HepG2 (cell line): ENCODE data around the gene TSPAN31. TPM values are rescaled to one million over a fixed set of nuclear protein-coding genes. Genes with fewer than 3 reads are reported as not detected.

Experiments used
- CBX1 ChIP-seq: IDR thresholded peaks from one replicate; pipeline ENCODE4 v1.6.1; 2016; ENCODE audit warnings: antibody characterized with exemption, low read depth
- HMG20A ChIP-seq: IDR thresholded peaks from 2 replicates; pipeline ENCODE4 v1.6.1; 2016; ENCODE audit warnings: borderline replicate concordance
- HOXA3 ChIP-seq: sonication (generic); formaldehyde crosslinking; IDR thresholded peaks from 2 replicates; pipeline ENCODE4 v1.5.0; 2020; ENCODE audit warnings: missing genetic modification reagents
- MAZ ChIP-seq, 2 experiments: sonication (generic) in 1 of 2; formaldehyde crosslinking in 1 of 2; IDR thresholded peaks; 2 replicates each; pipeline versions ENCODE4 v1.5.0 to v1.6.1; 2012 to 2020; ENCODE audit warnings: low read depth in 2 of 2, mild to moderate bottlenecking in 2 of 2, borderline replicate concordance in 1 of 2, improper control_type of control experiment in 1 of 2, low read length in 1 of 2, missing genetic modification reagents in 1 of 2, moderate library complexity in 1 of 2
- MIER3 ChIP-seq: IDR thresholded peaks from 2 replicates; pipeline ENCODE4 v1.6.1; 2016; ENCODE audit warnings: missing compliant biosample characterization, borderline replicate concordance
- NAIF1 ChIP-seq: sonication (generic); formaldehyde crosslinking; IDR thresholded peaks from 2 replicates; pipeline ENCODE4 v1.5.0; 2020; ENCODE audit warnings: mild to moderate bottlenecking, missing genetic modification reagents, borderline replicate concordance
- NFIC ChIP-seq: IDR thresholded peaks from 2 replicates; pipeline ENCODE4 v1.6.1; 2012; ENCODE audit warnings: mild to moderate bottlenecking, low read length, inconsistent platforms
- NR1H2 ChIP-seq: sonication (generic); formaldehyde crosslinking; IDR thresholded peaks from 2 replicates; pipeline ENCODE4 v1.8.1; 2022; ENCODE audit warnings: low read depth, missing genetic modification reagents, borderline replicate concordance
- RARA ChIP-seq: IDR thresholded peaks from 2 replicates; pipeline ENCODE4 v1.6.1; 2016; ENCODE audit warnings: missing genetic modification reagents, missing compliant biosample characterization
- REST ChIP-seq, 2 experiments: IDR thresholded peaks; 2 replicates each; pipeline ENCODE4 v1.6.1; 2011 to 2012; ENCODE audit warnings: low read length in 2 of 2, borderline replicate concordance in 1 of 2, low read depth in 1 of 2, mild to moderate bottlenecking in 1 of 2, moderate library complexity in 1 of 2
- SKI ChIP-seq: fragments of 450-650 bp; IDR thresholded peaks from one replicate; pipeline ENCODE4 v1.6.1; 2018; ENCODE audit warnings: mild to moderate bottlenecking; ENCODE audit not compliant: partially characterized antibody
- ZBED4 ChIP-seq: sonication (generic); formaldehyde crosslinking; IDR thresholded peaks from 2 replicates; pipeline ENCODE4 v1.4.0; 2020; ENCODE audit warnings: missing genetic modification reagents, borderline replicate concordance
- ZBTB7B ChIP-seq: sonication (generic); formaldehyde crosslinking; IDR thresholded peaks from 2 replicates; pipeline ENCODE4 v1.4.0; 2020; ENCODE audit warnings: missing genetic modification reagents
- ZC3H4 ChIP-seq: sonication (generic); formaldehyde crosslinking; IDR thresholded peaks from 2 replicates; pipeline ENCODE4 v1.4.0; 2020; ENCODE audit warnings: missing genetic modification reagents, borderline replicate concordance
- ZNF460 ChIP-seq: sonication (generic); formaldehyde crosslinking; IDR thresholded peaks from 2 replicates; pipeline ENCODE4 v1.5.1; 2020; ENCODE audit warnings: missing genetic modification reagents, mild to moderate bottlenecking, borderline replicate concordance
- ZNF569 ChIP-seq: sonication (generic); formaldehyde crosslinking; IDR thresholded peaks from 2 replicates; pipeline ENCODE4 v1.5.0; 2020; ENCODE audit warnings: mild to moderate bottlenecking, missing genetic modification reagents, moderate library complexity, borderline replicate concordance
- ZNF770 ChIP-seq: sonication (generic); formaldehyde crosslinking; IDR thresholded peaks from 2 replicates; pipeline ENCODE4 v1.5.0; 2020; ENCODE audit warnings: mild to moderate bottlenecking, missing genetic modification reagents
- ZNF781 ChIP-seq: sonication (generic); formaldehyde crosslinking; IDR thresholded peaks from 2 replicates; pipeline ENCODE4 v1.5.1; 2020; ENCODE audit warnings: borderline replicate concordance, mild to moderate bottlenecking, missing genetic modification reagents; ENCODE audit errors: not compliant biosample characterization
- polyA plus RNA-seq, 8 experiments: library from polyadenylated mRNA; depleted of rRNA in 3 of 8; stranded (reverse) in 7 of 8; unstranded in 1 of 8; fragments of >200 nt; fragmentation: Illumina TruSeq in 4 of 8; extraction: Trizol in 4 of 8; gene quantifications; 2 replicates each; pipeline versions ENCODE4 v1.2.1 to v1.2.3, GENCODE V29; 2011 to 2016; ENCODE audit warnings: low read depth in 4 of 8, missing spikeins in 1 of 8, mixed read lengths in 1 of 8; ENCODE audit not compliant: insufficient read depth in 1 of 8
- total RNA-seq, 5 experiments: library from RNA; depleted of rRNA; stranded (reverse); fragments of >200 nt; fragmentation: Illumina TruSeq; extraction: Trizol; gene quantifications; 2 replicates each; pipeline ENCODE4 v1.2.3, GENCODE V29; 2016; ENCODE audit warnings: low read depth in 1 of 5

Gene TSPAN31
- total and polyA plus RNA-seq, 2 of the 13 experiments (the other 11 are each of a cell fraction or from before 2014, with no cell fraction given), result 10.4 to 24.6 TPM

GRCh38 chr12:57751788-57752667, 7.2 kb downstream of the TSPAN31 start, which contains the start of gene CDK4 (continued):
- TF ChIP-seq ZC3H4 (CRISPR knock-in tag) (0 out of 2 replicates have a peak, but pooled peaks have one; percentile 49), HOXA3 (peak; percentile 88), CBX1 (peak; percentile 25), NFIC (no peak), RARA (CRISPR knock-in tag) (peak; percentile 16; the same call in 1 of the 2 replicates), NR1H2 (CRISPR knock-in tag) (no peak; the same call in 1 of the 2 replicates), ZBTB7B (CRISPR knock-in tag) (peak; percentile 58; the same call in 1 of the 2 replicates), SKI (no peak), MAZ (IDR thresholded peaks at IDR 0.05; ENCODE audit: borderline replicate concordance, low read depth, low read length) (peak; percentile 91), MAZ (CRISPR knock-in tag; IDR thresholded peaks at IDR 0.05; ENCODE audit: low read depth) (peak; percentile 99), ZNF770 (CRISPR knock-in tag) (peak; percentile 43), MIER3 (CRISPR knock-in tag) (peak; percentile 95; the same call in 1 of the 2 replicates), REST (IDR thresholded peaks at IDR 0.05; ENCODE audit: borderline replicate concordance in 1 of 2, low read depth in 1 of 2, low read length in 2 of 2) (no peak), NAIF1 (CRISPR knock-in tag) (no peak), HMG20A (CRISPR knock-in tag) (peak; percentile 34; the same call in 1 of the 2 replicates), ZNF569 (CRISPR knock-in tag) (peak; percentile 23; the same call in 1 of the 2 replicates), ZNF460 (CRISPR knock-in tag) (peak; percentile 93), ZNF781 (peak; percentile 83), ZBED4 (peak; percentile 36; the same call in 1 of the 2 replicates)
